Heart right ventricle (tissue), 16 donors: ENCODE measurements around the gene OR52E6. TPM values are rescaled to one million over a fixed set of nuclear protein-coding genes. Genes with fewer than 3 reads are reported as not detected.

Source experiments
- ATAC-seq, 8 donors: fragments of 200-7000 bp; cut with Tn5 transposase; one replicate each; pipeline ENCODE4 v1.9.1; 2020; ENCODE audit warnings: mild to moderate bottlenecking in 8 of 8, moderate library complexity in 8 of 8, moderate number of reproducible peaks in 1 of 8
- DNase-seq, 2 donors: peaks; one replicate each; pipeline ENCODE4 v3.0.0-alpha.2; 2020
- H3K27ac ChIP-seq, 10 donors: fragments of 200-600 bp; sonication (generic) in 2 of 10; one replicate each; pipeline versions ENCODE4 v1.5.0 to v1.8.0; 2020 to 2022; ENCODE audit warnings: mild to moderate bottlenecking in 3 of 10
- H3K27me3 ChIP-seq, 7 donors: fragments of 200-600 bp; one replicate each; pipeline ENCODE4 v1.8.0; 2021 to 2022; ENCODE audit warnings: mild to moderate bottlenecking in 2 of 7
- H3K36me3 ChIP-seq, 9 donors: fragments of 200-600 bp; sonication (generic) in 1 of 9; one replicate each; pipeline versions ENCODE4 v1.5.0 to v1.8.0; 2020 to 2022; ENCODE audit warnings: mild to moderate bottlenecking in 2 of 9
- H3K4me1 ChIP-seq, 9 donors: fragments of 200-600 bp; sonication (generic) in 1 of 9; one replicate each; pipeline versions ENCODE4 v1.5.0 to v1.8.0; 2020 to 2022; ENCODE audit warnings: mild to moderate bottlenecking in 4 of 9
- H3K4me3 ChIP-seq, 10 donors: fragments of 200-600 bp; sonication (generic) in 2 of 10; one replicate each; pipeline versions ENCODE4 v1.5.0 to v1.8.0; 2020 to 2022; ENCODE audit warnings: mild to moderate bottlenecking in 7 of 10, moderate library complexity in 2 of 10
- H3K9me3 ChIP-seq, 11 donors: fragments of 200-600 bp in 10 of 11; sonication (generic) in 2 of 11; one replicate each; pipeline versions ENCODE4 v1.5.0 to v1.8.0; 2013 to 2022; ENCODE audit warnings: mild to moderate bottlenecking in 2 of 11, control low read depth in 1 of 11, moderate library complexity in 1 of 11
- WGBS, 2 donors: extraction: QIAGEN DNeasy Blood & Tissue Kit; methylation state at CpG; one replicate each; pipeline ENCODE4 v1.1.7; 2013; ENCODE audit warnings: inconsistent platforms in 1 of 2; 5-methylcytosine and 5-hydroxymethylcytosine counted together
- intact Hi-C, 10 donors: fragments of 100-400 bp; cut with DNase I; formaldehyde crosslinking; loops; one replicate each; pipeline versions ENCODE4 v1.11.1 to v1.14.2; 2022
- polyA plus RNA-seq, 2 donors: library from polyadenylated mRNA; stranded (reverse); fragments of 200-250 nt; gene quantifications; one replicate each; pipeline ENCODE4 v1.2.3, GENCODE V29; 2013
- total RNA-seq, 10 donors: library from RNA; stranded (reverse); fragmentation: NEBNext Ultra II Directional in 3 of 10; extraction: Animal tissue kit (Norgen Biotek cat#: 25700) in 3 of 10; gene quantifications; one replicate each; pipeline versions ENCODE4 v1.2.1 to v1.2.4, GENCODE V29; 2021 to 2023
- TF ChIP-seq, protein P1 (sequence below), 9 donors: fragments of 200-600 bp; sonication (generic) in 2 of 9; IDR thresholded peaks; one replicate each; pipeline versions ENCODE4 v1.5.0 to v1.8.0; 2021 to 2022; ENCODE audit warnings: antibody characterized with exemption in 9 of 9, mild to moderate bottlenecking in 5 of 9, moderate library complexity in 1 of 9
- donor health status: Arrhythmogenic right ventricular cardiomyopathy.
- donor health status: ischemic (EF 13 %, LVEDD 7.1; RV severe dilation, severe dysfunction).
- donor health status: healthy with polysubstance abuse.
- donor health status: DM: no; HTN: yes; CAD: no.
- donor health status: DM: no; HTN: no; CAD: no.
- donor health status: ischemic (EF 25% LVEDD 6.9; RV normal size, moderate dysfunction).
- donor health status: ischemic (EF 25% LVEDD 5.7; RV mildly dilated, moderate dysfunction).
- donor health status: healthy.
- donor health status: DM: yes; HTN: yes; CAD: no.
- donor health status: Ischemic cardiomyopathy.
- donor health status: ischemic (EF 35%, LVEDD 5.7; RV mildly dilated, moderate dysfunction).
- donor health status: nonischemic (EF 11% LVEDD 7.7; RV severe dilation, severe dysfunction).
- donor health status: DM: yes; HTN: yes; CAD: no.
- donor health status: PGD.
- donor health status: ischemic (EF 29% LVEDD 5.4; RV normal size, mild dysfunction).
- donor health status: nonischemic (EF 23%, LVEDD 6.1; RV moderate dilation, normal function).

Gene OR52E6
- total and polyA plus RNA-seq, 12 donors = not detected

GRCh38 chr11:5807580-5807979 is 34.1 kb downstream of the OR52E6 start:
- DNase-seq (no peak), ATAC-seq (no peak)
- Histone ChIP-seq H3K4me3 (no peak overlapping the region), H3K27ac (no peak overlapping the region), H3K9me3 (peaks cover 0 to 14% (median 0%) of the 10 kb centered on the region in 11 donors), H3K27me3 (peaks cover 0 to 6% (median 0%) of the 10 kb centered on the region in 7 donors), H3K36me3 (no peaks in the 10 kb centered on the region), H3K4me1 (peaks cover 0 to 16% (median 5%) of the 10 kb centered on the region in 9 donors)
- intact Hi-C loops = loop anchor here (5.0 to 10.0 kb wide), 15 partner anchors 110 to 1180 kb away; partner anchors contain the start of genes TRIM6 (in 3 of the 10), TRIM22 (in 2 of the 10), TRIM5 (in 2 of the 10) and OR51V1 (in 1 of the 10)
- TF ChIP-seq, protein P1, sequence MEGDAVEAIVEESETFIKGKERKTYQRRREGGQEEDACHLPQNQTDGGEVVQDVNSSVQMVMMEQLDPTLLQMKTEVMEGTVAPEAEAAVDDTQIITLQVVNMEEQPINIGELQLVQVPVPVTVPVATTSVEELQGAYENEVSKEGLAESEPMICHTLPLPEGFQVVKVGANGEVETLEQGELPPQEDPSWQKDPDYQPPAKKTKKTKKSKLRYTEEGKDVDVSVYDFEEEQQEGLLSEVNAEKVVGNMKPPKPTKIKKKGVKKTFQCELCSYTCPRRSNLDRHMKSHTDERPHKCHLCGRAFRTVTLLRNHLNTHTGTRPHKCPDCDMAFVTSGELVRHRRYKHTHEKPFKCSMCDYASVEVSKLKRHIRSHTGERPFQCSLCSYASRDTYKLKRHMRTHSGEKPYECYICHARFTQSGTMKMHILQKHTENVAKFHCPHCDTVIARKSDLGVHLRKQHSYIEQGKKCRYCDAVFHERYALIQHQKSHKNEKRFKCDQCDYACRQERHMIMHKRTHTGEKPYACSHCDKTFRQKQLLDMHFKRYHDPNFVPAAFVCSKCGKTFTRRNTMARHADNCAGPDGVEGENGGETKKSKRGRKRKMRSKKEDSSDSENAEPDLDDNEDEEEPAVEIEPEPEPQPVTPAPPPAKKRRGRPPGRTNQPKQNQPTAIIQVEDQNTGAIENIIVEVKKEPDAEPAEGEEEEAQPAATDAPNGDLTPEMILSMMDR (IDR thresholded peaks at IDR 0.05) = no peak
- WGBS, 2 donors = 55 to 57% methylated on average over 10 of the region's 10 CpGs

DNA sequence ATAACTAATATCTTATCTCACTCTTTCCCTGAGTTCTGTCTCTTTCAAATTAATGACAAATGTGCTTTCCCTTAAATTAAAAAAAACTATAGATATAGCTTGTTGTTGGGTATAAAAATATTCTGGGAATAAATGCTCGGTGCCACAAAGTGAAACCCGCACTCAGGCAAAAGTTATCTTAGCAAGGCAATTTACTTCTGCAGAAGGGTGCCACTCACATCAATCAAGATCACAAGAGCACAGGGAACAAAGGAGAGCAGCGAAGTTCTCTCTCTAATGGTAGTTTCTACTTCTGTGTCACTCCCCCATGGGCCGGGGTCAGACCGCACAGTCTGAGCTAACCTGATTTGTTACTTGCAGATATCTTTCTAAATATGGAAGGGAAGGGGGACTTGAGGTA is 37.7 kb downstream of the OR52E6 start:
- no peaks in the 10 kb centered on the region for H3K36me3 ChIP-seq
- 90% methylated on average over 5 of the region's 5 CpGs for WGBS, 2 donors
- intact Hi-C loops = loop anchor here in 7 of 10 donors (10.0 kb wide), 5 partner anchors 119 to 679 kb away; partner anchors contain the start of genes TRIM22 (in 2 of the 7), TRIM5 (in 2 of the 7) and OR51V1 (in 1 of the 7)
- DNase-seq = no peak
- TF ChIP-seq, protein P1 (IDR thresholded peaks at IDR 0.05) = no peak
- ATAC-seq = no peak
- peaks cover 0 to 14% (median 0%) of the 10 kb centered on the region in 11 donors for H3K9me3 ChIP-seq
- H3K4me1 ChIP-seq = peaks cover 0 to 9% (median 5%) of the 10 kb centered on the region in 9 donors
- H3K4me3 ChIP-seq = no peak overlapping the region
- H3K27ac ChIP-seq = no peak overlapping the region
- peaks cover 0 to 5% (median 0%) of the 10 kb centered on the region in 7 donors for H3K27me3 ChIP-seq

DNA sequence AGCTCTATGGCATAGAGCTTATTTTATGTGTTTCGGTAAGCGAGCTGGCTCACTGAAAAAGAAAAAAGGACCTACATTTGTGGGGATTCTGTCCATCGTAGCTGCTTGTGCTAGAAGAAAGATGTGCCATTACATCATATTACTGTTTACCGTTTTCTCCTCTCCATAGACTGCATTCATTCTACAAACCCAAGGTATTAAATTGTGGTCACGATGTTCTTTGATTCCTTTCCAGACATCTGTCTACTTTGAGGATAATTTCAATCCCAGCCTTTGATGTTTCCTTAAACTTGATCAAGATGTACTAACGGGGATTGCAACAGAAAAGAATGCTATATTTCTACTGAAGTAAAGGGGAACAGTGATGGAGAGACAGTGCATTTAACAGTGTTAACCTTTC is 45.2 kb downstream of the OR52E6 start:
- WGBS, 2 donors = 83 to 89% methylated on average over 6 of the region's 6 CpGs
- Histone ChIP-seq H3K27ac (no peak overlapping the region), H3K27me3 (peaks cover 0 to 15% (median 0%) of the 10 kb centered on the region in 7 donors), H3K36me3 (no peaks in the 10 kb centered on the region), H3K4me1 (no peaks in the 10 kb centered on the region), H3K9me3 (peaks cover 0 to 8% (median 0%) of the 10 kb centered on the region in 11 donors), H3K4me3 (no peak overlapping the region)
- DNase-seq (no peak), ATAC-seq (no peak)
- intact Hi-C loops = no loop called here
- TF ChIP-seq, protein P1 (IDR thresholded peaks at IDR 0.05) = no peak

GRCh38 chr11:5791165-5791564 is 50.5 kb downstream of the OR52E6 start, which contains the start of gene OR52N1:
Gene OR52N1, minus strand, starts transcription at chr11:5791265. Its CDS starts 2,449 bp downstream, at chr11:5788816.
- Histone ChIP-seq H3K27ac (no peak within 1 kb of the TSS), H3K4me1 (no peaks in the 10 kb centered on the region), H3K9me3 (peaks cover 0 to 8% (median 0%) of the 10 kb centered on the region in 11 donors), H3K36me3 (no peaks in the 10 kb centered on the region), H3K4me3 (no peak within 1 kb of the TSS), H3K27me3 (peaks cover 0 to 7% (median 0%) of the 10 kb centered on the region in 7 donors)
- 62 to 69% methylated on average over 3 of the region's 3 CpGs for WGBS, 2 donors
- intact Hi-C loops = no loop called here
- TF ChIP-seq, protein P1 (IDR thresholded peaks at IDR 0.05) = no peak
- no peak for ATAC-seq
- no peak for DNase-seq

Other genes with a start within 250 kb of the OR52E6 start
- gene TRIM6, start 245.3 kb downstream of the OR52E6 start, total RNA-seq = 1 to 10 TPM in 5 of 10 donors, under 1 TPM in 5; 0.38 to 2.2 (median 1.0) TPM
- gene TRIM6, start 245.3 kb downstream of the OR52E6 start, polyA plus RNA-seq = under 1 TPM; 0.52 to 0.95 TPM
- gene TRIM34, start 216.9 kb downstream of the OR52E6 start, total RNA-seq = 1 to 10 TPM in 9 of 10 donors, under 1 TPM in 1; 0.66 to 6.5 (median 2.0) TPM
- gene TRIM34, start 216.9 kb downstream of the OR52E6 start, polyA plus RNA-seq = 1 to 10 TPM; 1.8 to 1.9 TPM
- 10 to 100 TPM in 2 of 10 donors, 1 to 10 TPM in 8; 3.1 to 12.6 (median 7.8) TPM for gene TRIM5, start 156.8 kb downstream of the OR52E6 start, total RNA-seq
- gene TRIM5, start 156.8 kb downstream of the OR52E6 start, polyA plus RNA-seq = 1 to 10 TPM; 6.4 to 6.5 TPM
- gene TRIM22, start 152.1 kb downstream of the OR52E6 start, total RNA-seq = 10 to 100 TPM; 11.7 to 52.6 (median 17.6) TPM
- gene TRIM22, start 152.1 kb downstream of the OR52E6 start, polyA plus RNA-seq = 10 to 100 TPM in 1 of 2 donors, 1 to 10 TPM in 1; 8.1 to 27.1 TPM
- gene OR56B1, start 105.4 kb downstream of the OR52E6 start, total RNA-seq = not detected
- gene OR56B1, start 105.4 kb downstream of the OR52E6 start, polyA plus RNA-seq = not detected
- under 1 TPM in 1 of 10 donors, not detected in 9; 0.32 TPM for gene OR52N4, start 87.7 kb downstream of the OR52E6 start, total RNA-seq
- not detected for gene OR52N4, start 87.7 kb downstream of the OR52E6 start, polyA plus RNA-seq
- gene OR52N5, start 58.5 kb downstream of the OR52E6 start, total RNA-seq = under 1 TPM in 1 of 10 donors, not detected in 9; 0.09 TPM
- not detected for gene OR52N5, start 58.5 kb downstream of the OR52E6 start, polyA plus RNA-seq
- under 1 TPM in 1 of 10 donors, not detected in 9; 0.09 TPM for gene OR52N1, start 50.6 kb downstream of the OR52E6 start, total RNA-seq
- gene OR52N1, start 50.6 kb downstream of the OR52E6 start, polyA plus RNA-seq = not detected
- gene OR52N2, start 33.0 kb downstream of the OR52E6 start, total RNA-seq = not detected
- gene OR52N2, start 33.0 kb downstream of the OR52E6 start, polyA plus RNA-seq = not detected
- not detected for gene OR52E8, start 15.8 kb upstream of the OR52E6 start, total RNA-seq
- gene OR52E8, start 15.8 kb upstream of the OR52E6 start, polyA plus RNA-seq = not detected
- gene OR52E4, start 38.7 kb upstream of the OR52E6 start, total RNA-seq = not detected
- gene OR52E4, start 38.7 kb upstream of the OR52E6 start, polyA plus RNA-seq = not detected
- not detected for gene OR52E5, start 51.3 kb upstream of the OR52E6 start, total RNA-seq
- not detected for gene OR52E5, start 51.3 kb upstream of the OR52E6 start, polyA plus RNA-seq
- not detected for gene OR56A3, start 100.4 kb upstream of the OR52E6 start, total RNA-seq
- not detected for gene OR56A3, start 100.4 kb upstream of the OR52E6 start, polyA plus RNA-seq
- gene OR56A5, start 126.6 kb upstream of the OR52E6 start, total RNA-seq = not detected
- gene OR56A5, start 126.6 kb upstream of the OR52E6 start, polyA plus RNA-seq = not detected
- not detected for gene OR52L1, start 145.1 kb upstream of the OR52E6 start, total RNA-seq
- not detected for gene OR52L1, start 145.1 kb upstream of the OR52E6 start, polyA plus RNA-seq
- gene OR56A4, start 165.0 kb upstream of the OR52E6 start, total RNA-seq = under 1 TPM in 1 of 10 donors, not detected in 9; 0.05 TPM
- not detected for gene OR56A4, start 165.0 kb upstream of the OR52E6 start, polyA plus RNA-seq
- gene OR56A1, start 188.9 kb upstream of the OR52E6 start, total RNA-seq = not detected
- not detected for gene OR56A1, start 188.9 kb upstream of the OR52E6 start, polyA plus RNA-seq